Measurements from ENCODE around the gene CNIH3.

CNIH3 gene

DNA sequence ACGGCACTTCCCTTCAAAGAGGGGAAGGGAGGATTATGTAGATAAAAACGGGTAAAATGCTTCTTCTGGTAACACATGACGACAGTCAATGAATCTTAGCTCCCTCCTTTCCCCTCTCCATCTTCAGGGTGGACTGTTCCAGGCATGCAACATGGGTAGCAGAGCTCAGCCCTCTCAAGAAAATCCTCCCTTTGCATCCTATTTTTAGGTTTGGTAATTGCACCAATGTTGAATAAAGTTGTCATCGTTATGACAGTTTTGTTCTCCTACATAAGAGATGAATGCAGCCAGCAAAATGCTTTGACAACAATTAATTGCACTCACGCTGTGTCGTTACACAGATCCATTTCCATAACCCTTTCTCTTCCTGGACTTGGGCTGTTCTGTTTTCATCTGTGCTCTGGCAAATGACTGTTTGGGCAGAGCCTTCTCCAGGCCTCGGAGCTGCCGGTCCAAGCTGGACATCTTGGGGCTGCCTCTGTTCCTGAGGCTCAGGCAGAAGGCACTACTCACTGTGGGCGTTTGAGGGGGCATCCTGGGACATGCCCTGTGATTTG is 127.6 kb downstream of the CNIH3 start:
- Histone ChIP-seq H3K9ac (ENCODE audit: low read length) (no peak overlapping the region), H3K4me3 (ENCODE audit: insufficient read depth, low read length, poor library complexity, severe bottlenecking) (no peak overlapping the region), H3F3A (ENCODE audit: insufficient read depth) (no peaks in the 10 kb centered on the region), H2AFZ (ENCODE audit: low read depth, low read length, severe bottlenecking) (no peak overlapping the region), H3K27ac (ENCODE audit: low read depth, low read length) (no peak overlapping the region), H3K9me3 (ENCODE audit: insufficient read depth, low read length) (no peaks in the 10 kb centered on the region), H3K27me3 (ENCODE audit: low read length) (no peaks in the 10 kb centered on the region), H4K20me1 (ENCODE audit: low read depth, low read length) (no peaks in the 10 kb centered on the region), H3K4me2 (ENCODE audit: low read depth, low read length, poor library complexity, severe bottlenecking) (no peak overlapping the region), H3K36me3 (ENCODE audit: low read length) (no peaks in the 10 kb centered on the region), H3K79me2 (ENCODE audit: insufficient read depth, low read length) (no peaks in the 10 kb centered on the region), H3K9me2 (replicated peaks; ENCODE audit: insufficient read depth, low read length) (no peaks in the 10 kb centered on the region)
- no peak for TF ChIP-seq EZH2phosphoT487 (conservative IDR thresholded peaks at IDR 0.05; ENCODE audit: low read length)
- TF ChIP-seq, protein P1, sequence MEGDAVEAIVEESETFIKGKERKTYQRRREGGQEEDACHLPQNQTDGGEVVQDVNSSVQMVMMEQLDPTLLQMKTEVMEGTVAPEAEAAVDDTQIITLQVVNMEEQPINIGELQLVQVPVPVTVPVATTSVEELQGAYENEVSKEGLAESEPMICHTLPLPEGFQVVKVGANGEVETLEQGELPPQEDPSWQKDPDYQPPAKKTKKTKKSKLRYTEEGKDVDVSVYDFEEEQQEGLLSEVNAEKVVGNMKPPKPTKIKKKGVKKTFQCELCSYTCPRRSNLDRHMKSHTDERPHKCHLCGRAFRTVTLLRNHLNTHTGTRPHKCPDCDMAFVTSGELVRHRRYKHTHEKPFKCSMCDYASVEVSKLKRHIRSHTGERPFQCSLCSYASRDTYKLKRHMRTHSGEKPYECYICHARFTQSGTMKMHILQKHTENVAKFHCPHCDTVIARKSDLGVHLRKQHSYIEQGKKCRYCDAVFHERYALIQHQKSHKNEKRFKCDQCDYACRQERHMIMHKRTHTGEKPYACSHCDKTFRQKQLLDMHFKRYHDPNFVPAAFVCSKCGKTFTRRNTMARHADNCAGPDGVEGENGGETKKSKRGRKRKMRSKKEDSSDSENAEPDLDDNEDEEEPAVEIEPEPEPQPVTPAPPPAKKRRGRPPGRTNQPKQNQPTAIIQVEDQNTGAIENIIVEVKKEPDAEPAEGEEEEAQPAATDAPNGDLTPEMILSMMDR (IDR thresholded peaks at IDR 0.05; ENCODE audit: insufficient read depth, low read length, poor library complexity, severe bottlenecking), result no peak

DNA sequence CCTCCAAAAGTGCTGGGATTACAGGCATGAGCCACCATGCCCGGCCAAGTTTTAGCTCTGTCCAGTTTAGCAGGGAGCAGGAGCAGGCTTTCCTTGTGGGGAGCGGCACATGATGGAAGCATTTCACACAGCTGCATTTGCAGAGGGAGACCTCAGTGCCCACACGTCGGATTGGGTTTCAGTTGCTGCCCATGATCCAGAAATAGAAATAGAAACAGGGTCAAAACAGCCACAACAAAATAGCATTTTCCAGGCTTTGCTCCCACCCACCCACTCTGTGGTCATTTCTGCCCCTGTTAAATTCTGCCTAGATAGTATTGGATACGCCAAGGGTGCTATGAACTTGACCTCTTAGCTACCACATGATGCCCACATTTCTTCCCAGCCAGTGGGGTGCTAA is 128.4 kb downstream of the CNIH3 start:
- no peaks in the 10 kb centered on the region for H3K79me2 ChIP-seq (ENCODE audit: insufficient read depth, low read length)
- H3K27me3 ChIP-seq (ENCODE audit: low read length), result no peaks in the 10 kb centered on the region
- no peak for TF ChIP-seq EZH2phosphoT487 (conservative IDR thresholded peaks at IDR 0.05; ENCODE audit: low read length)
- TF ChIP-seq, protein P1 (IDR thresholded peaks at IDR 0.05; ENCODE audit: insufficient read depth, low read length, poor library complexity, severe bottlenecking), result no peak
- H2AFZ ChIP-seq (ENCODE audit: low read depth, low read length, severe bottlenecking), result no peak overlapping the region
- no peak overlapping the region for H3K4me3 ChIP-seq (ENCODE audit: insufficient read depth, low read length, poor library complexity, severe bottlenecking)
- H3K27ac ChIP-seq (ENCODE audit: low read depth, low read length), result no peak overlapping the region
- H4K20me1 ChIP-seq (ENCODE audit: low read depth, low read length), result no peaks in the 10 kb centered on the region
- H3K36me3 ChIP-seq (ENCODE audit: low read length), result no peaks in the 10 kb centered on the region
- no peak overlapping the region for H3K9ac ChIP-seq (ENCODE audit: low read length)
- no peaks in the 10 kb centered on the region for H3K9me2 ChIP-seq (replicated peaks; ENCODE audit: insufficient read depth, low read length)
- H3K9me3 ChIP-seq (ENCODE audit: insufficient read depth, low read length), result no peaks in the 10 kb centered on the region
- no peaks in the 10 kb centered on the region for H3F3A ChIP-seq (ENCODE audit: insufficient read depth)
- no peak overlapping the region for H3K4me2 ChIP-seq (ENCODE audit: low read depth, low read length, poor library complexity, severe bottlenecking)

DNA sequence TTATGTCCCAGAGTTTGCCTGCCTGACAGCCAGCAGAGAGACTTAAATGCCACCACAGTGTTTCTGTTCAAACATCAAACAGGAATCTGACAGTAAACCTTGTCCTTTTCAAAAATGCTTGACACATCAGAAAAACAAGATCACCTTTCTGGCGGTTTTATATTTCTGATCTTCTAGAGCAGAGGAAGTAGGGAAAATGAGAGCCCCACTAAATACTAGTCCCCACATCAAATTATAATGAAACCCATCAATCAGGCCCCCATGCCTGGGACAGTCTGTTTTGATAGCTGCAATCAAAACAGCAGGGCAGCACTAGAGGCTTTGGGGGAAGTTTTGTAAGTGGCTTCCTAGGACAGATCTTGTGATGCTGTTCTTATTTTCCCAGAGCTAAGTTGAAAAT is 129.3 kb downstream of the CNIH3 start:
- H3K27ac ChIP-seq (ENCODE audit: low read depth, low read length), result no peak overlapping the region
- H3K36me3 ChIP-seq (ENCODE audit: low read length), result no peaks in the 10 kb centered on the region
- no peaks in the 10 kb centered on the region for H3K79me2 ChIP-seq (ENCODE audit: insufficient read depth, low read length)
- H3K27me3 ChIP-seq (ENCODE audit: low read length), result no peaks in the 10 kb centered on the region
- TF ChIP-seq EZH2phosphoT487 (conservative IDR thresholded peaks at IDR 0.05; ENCODE audit: low read length), result no peak
- TF ChIP-seq, protein P1 (IDR thresholded peaks at IDR 0.05; ENCODE audit: insufficient read depth, low read length, poor library complexity, severe bottlenecking), result no peak
- H3K4me3 ChIP-seq (ENCODE audit: insufficient read depth, low read length, poor library complexity, severe bottlenecking), result no peak overlapping the region
- H3K9me2 ChIP-seq (replicated peaks; ENCODE audit: insufficient read depth, low read length), result no peaks in the 10 kb centered on the region
- H3K9ac ChIP-seq (ENCODE audit: low read length), result no peak overlapping the region
- no peaks in the 10 kb centered on the region for H4K20me1 ChIP-seq (ENCODE audit: low read depth, low read length)
- no peak overlapping the region for H3K4me2 ChIP-seq (ENCODE audit: low read depth, low read length, poor library complexity, severe bottlenecking)
- no peaks in the 10 kb centered on the region for H3K9me3 ChIP-seq (ENCODE audit: insufficient read depth, low read length)
- H2AFZ ChIP-seq (ENCODE audit: low read depth, low read length, severe bottlenecking), result no peak overlapping the region
- no peaks in the 10 kb centered on the region for H3F3A ChIP-seq (ENCODE audit: insufficient read depth)
